GM18909 (cell line): ENCODE data around the gene POLR3C.

Experiments used
- ATAC-seq: cut with Tn5 transposase; IDR thresholded peaks from one replicate; pipeline ENCODE4 v1.9.1; 2021; ENCODE audit warnings: mild to moderate bottlenecking; ENCODE audit not compliant: unreplicated experiment, poor library complexity

POLR3C gene

GRCh38 chr1:145863282-145864018 lies 39.5 kb downstream of the POLR3C start:
- no peak for ATAC-seq

- ATAC-seq, result no peak
Measured at GRCh38 chr1:145868232-145868631, 44.2 kb downstream of the POLR3C start.

GRCh38 chr1:145871994-145872924 lies 48.3 kb downstream of the POLR3C start:
- ATAC-seq, result no peak

- ATAC-seq, result no peak
Measured at GRCh38 chr1:145874646-145875045, 50.6 kb downstream of the POLR3C start.

GRCh38 chr1:145877923-145878486 lies 54.0 kb downstream of the POLR3C start:
- no peak for ATAC-seq

GRCh38 chr1:145878724-145879123 lies 54.7 kb downstream of the POLR3C start:
- ATAC-seq, result no peak

GRCh38 chr1:145879775-145880174 lies 55.8 kb downstream of the POLR3C start:
- no peak for ATAC-seq

GRCh38 chr1:145884675-145885074 lies 60.7 kb downstream of the POLR3C start:
- no peak for ATAC-seq

GRCh38 chr1:145885738-145886287 lies 61.8 kb downstream of the POLR3C start, which contains the start of gene ANKRD35:
ANKRD35 (minus strand) TSS chr1:145885866; CDS start chr1:145885758, 108 bp downstream.
- peak; percentile 98 for ATAC-seq

- no peak for ATAC-seq
Measured at GRCh38 chr1:145886390-145886789, 62.4 kb downstream of the POLR3C start.

- ATAC-seq, result no peak
Measured at GRCh38 chr1:145886816-145887215, 62.8 kb downstream of the POLR3C start.

- no peak for ATAC-seq
Measured at GRCh38 chr1:145887631-145888030, 63.6 kb downstream of the POLR3C start.

GRCh38 chr1:145889722-145890121 lies 65.7 kb downstream of the POLR3C start:
- no peak for ATAC-seq

- ATAC-seq, result no peak
Measured at GRCh38 chr1:145891143-145891542, 67.1 kb downstream of the POLR3C start.

GRCh38 chr1:145891587-145892485 lies 67.8 kb downstream of the POLR3C start:
- no peak for ATAC-seq

GRCh38 chr1:145892486-145893087 lies 68.6 kb downstream of the POLR3C start:
- ATAC-seq, result no peak

GRCh38 chr1:145893306-145894055 lies 69.5 kb downstream of the POLR3C start:
- ATAC-seq, result no peak
